HG02870 (cell line): ENCODE measurements around the gene ZMYND10.

Experiments
- ATAC-seq: cut with Tn5 transposase; IDR thresholded peaks from one replicate; pipeline ENCODE4 v1.9.1; 2021; ENCODE audit warnings: mild to moderate bottlenecking, moderate library complexity; ENCODE audit not compliant: unreplicated experiment

ZMYND10 gene

DNA sequence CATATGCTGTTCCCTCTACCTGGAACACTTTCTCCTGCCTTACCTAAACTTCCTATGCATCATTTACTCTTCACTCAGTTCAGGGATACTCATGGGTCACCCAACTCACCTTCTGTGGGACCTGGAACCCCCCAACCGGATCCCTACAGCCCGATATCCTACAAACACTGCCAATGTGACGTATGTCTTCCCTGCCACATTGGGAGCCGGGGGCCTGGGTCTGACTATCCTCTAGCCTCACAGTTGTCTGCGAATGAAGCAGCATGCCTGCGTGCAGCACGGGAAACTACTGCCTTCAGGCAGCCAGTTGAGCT, 4.6 kb upstream of the ZMYND10 start:
- no peak for ATAC-seq

DNA sequence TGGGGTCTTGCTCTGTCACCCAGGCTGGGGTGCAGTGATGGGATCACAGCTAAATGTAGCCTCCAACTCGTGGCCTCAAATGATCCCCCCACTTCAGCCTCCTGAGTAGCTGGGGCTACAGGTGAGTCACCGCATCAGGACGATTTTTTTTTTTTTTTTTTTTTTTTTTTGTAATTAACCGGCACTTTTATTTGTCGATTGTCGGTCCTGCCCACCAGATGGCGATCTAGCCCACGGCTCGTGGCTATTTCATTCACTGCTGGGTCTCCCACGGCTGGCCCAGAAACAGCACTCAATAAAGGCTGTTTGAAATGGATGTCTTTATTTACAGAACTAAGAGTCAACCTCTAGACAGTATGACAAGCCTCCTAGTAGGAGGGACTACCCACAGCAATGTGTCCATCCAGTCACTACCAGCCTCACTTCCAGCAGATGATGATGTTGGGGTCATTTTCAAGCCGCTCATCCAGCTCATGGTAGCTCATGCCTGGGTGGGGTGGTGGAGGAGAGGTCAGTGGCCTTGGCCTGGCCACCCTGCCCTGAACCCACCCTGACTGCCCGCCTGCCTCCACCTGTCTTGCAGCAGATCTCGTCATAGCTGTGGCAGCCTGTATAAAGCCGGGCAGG, 1.8 kb upstream of the ZMYND10 start:
- no peak for ATAC-seq

DNA sequence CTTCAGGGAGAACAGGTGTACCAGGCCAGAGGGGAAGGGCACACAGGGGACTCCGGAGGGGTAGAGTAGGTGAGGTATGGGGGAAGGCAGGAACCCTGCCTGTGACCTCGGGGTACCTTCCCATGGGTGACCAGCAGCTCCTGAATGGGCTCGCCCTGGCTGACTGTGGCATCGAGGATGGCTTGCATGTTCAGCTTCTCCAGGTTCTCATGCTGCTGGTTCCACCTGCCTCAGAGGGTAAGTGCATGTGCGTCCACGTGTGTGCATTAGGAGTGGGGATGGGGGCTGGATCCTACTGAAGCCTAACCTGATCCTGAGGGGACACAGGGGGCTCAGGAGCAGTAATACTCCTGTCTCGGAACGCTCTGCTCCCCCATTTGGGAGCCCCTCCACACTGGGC, 524 bp downstream of the ZMYND10 start:
- ATAC-seq, result no peak

DNA sequence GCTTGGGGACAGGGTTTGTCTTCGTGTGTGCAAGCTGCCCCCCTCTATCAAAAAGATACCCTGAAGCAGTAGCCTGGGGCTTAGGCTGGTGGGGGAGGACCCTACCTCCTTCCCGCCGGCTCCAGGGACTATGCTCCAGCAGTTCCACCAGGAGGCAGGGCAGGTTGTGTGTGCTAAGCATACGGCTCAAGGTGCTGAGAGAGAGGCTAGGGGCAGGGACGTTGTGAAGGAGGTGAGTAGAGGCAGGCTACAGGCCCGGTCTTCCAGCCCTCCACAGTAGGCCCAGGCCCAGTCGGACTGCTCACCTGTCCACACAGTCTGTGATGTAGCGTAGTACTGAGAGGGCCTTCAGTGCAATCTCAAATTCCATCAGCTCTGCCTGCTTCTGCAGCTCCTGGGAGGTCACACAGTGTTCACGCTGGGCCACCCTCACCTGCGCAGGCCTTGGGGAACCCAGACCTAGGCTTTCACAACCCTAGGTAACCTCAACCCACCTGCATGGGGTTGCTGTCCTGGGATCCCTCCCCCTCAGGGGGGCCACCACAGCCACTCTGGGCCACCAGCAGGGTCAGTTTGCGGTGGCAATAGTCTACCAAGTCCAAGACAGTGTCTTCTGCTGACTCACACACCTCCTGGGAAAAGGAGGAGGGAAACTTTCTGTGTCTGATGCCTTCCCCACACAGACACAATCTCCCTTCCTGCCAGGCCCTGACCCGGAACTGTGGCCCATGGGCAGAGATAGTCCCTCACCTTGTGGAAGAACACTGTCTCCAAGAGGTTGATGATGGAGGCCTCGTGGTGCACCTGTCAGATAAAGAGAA, 2.5 kb downstream of the ZMYND10 start:
- no peak for ATAC-seq

DNA sequence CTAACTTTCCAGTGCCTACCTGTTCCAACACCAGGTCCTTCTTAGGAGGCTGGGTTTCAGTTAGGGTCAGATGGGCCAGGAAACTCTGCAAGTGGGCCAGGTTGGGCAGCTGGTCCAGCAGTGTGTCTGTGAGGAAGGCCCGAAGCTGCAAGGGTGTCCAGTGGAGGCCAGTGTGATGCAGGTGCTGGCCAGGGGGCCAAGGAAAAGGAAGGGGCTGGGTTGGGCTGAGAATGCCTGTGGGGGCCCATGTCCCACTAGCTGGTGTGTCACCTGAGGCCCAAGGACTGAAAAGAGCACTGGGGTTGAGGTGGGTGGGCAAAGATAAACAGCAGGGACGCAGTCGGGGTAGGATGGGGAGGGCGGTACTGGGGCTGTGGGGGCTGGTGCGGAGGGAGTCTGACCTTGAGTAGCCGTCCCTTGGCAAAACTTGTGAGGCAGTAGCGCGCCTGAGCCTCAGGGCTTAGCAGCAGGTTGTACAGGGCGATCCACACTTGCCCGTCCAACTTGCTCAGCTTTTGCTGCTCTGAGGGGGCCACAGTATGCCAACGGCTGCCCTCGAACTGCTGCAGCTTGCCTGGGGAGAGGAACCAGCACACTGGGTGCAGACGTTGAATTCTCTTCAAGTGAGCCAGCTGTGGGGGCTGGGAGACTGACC, 3.4 kb downstream of the ZMYND10 start:
- no peak for ATAC-seq

DNA sequence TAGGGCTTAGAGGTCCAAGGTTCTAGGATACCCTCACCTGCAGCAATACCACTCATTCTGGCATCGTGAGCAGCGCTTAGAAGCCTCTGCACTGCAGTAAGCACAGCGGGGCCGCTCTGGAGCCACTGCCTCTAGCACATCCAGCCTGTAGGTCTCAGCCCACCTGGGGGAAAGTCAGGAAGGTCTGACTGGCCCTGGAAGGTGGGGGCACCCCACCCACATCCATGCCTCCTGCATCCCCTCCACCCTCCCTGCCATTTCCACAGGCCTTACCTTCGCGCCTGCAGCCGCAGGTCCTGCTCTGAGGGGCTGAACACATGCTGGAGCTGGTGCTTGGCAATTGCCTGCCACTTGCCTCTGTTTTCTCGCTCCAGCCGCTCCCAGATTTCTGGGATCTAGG, 4.0 kb downstream of the ZMYND10 start:
- no peak for ATAC-seq

DNA sequence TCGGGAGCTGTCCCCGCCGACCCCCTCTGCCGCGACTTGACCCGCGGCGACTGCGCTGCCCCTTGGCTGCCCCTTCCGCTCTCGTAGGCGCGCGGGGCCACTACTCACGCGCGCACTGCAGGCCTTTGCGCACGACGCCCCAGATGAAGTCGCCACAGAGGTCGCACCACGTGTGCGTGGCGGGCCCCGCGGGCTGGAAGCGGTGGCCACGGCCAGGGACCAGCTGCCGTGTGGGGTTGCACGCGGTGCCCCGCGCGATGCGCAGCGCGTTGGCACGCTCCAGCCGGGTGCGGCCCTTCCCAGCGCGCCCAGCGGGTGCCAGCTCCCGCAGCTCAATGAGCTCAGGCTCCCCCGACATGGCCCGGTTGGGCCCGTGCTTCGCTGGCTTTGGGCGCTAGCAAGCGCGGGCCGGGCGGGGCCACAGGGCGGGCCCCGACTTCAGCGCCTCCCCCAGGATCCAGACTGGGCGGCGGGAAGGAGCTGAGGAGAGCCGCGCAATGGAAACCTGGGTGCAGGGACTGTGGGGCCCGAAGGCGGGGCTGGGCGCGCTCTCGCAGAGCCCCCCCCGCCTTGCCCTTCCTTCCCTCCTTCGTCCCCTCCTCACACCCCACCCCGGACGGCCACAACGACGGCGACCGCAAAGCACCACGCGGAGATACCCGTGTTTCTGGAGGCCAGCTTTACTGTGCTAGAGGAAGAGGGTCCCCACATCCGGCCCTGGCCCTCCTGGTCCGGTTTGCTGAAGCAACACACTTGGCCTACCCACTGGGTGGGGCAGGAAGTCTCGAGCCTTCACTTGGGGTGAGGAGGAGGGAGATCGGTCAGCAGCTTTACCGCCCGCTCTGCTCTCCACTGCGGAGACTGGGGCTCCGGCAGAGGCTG, 4.8 kb downstream of the ZMYND10 start, which contains the start of gene RASSF1:
Gene RASSF1 (minus strand): TSS at position 389 of the 882 bp plus-strand sequence. CDS start 31 bp downstream, at position 358.
- no peak for ATAC-seq

DNA sequence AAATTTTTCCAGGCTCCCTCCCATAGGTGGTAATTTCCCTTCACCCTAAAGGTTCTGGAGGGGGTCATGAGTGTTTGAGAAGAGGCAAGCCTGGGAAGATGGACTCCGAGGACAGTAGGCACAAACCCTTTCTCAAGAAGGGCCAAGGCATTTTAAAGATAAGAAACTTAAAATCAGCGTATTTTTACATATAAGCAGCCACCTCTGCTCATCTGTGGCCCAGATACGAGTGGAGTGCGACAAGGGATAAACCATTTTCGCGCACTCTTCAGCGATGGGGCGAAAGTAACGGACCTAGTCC, 5.4 kb downstream of the ZMYND10 start:
- ATAC-seq, result no peak

DNA sequence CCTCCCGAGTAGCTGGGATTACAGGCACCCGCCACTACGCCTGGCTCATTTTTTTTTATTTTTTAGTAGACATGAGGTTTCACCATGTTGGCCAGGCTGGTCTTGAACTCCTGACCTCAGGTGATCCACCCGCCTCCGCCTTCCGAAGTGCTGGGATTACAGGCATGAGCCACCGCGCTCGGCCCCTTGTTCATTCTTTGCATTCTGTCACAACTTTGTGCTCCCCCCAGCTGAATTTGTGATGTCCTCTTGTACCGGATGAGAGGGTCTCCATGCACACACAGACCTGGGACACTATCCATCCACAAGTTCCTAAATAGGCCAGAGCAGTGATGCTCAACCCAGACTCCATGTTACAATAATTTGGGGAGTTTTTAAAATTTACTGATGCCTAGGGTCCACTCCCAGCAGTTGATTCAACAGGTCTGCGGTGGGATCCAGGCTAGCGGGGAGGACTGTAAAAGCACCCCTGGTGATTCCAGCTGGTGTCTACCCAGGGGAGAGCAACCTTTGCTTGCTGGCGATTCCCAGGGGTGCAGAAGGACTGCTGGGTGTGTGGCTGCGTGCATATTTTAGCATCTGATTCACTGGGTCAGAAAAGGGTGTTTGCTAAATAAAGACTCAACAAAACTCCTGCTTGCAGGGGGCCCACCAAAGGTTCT, 5.9 kb downstream of the ZMYND10 start:
- ATAC-seq, result no peak

DNA sequence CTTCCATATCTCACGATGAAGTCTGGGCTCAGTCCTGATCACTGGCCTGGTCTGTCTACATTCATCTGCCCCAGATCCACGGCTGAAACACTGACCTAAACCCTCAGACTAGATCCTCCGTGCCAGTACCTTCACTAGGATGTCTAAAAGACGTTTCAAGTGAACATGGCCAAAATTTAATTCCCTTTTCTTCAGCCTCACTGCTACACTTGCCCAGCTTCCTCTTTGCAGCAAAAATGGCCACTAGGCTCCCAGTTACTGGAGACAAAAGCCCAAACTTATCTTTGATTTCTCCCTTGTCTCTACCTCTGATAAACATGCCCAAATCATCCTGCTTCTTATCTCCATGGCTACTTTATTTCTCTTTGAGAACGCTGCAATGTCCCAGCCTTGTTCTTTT, 6.6 kb downstream of the ZMYND10 start:
- no peak for ATAC-seq

DNA sequence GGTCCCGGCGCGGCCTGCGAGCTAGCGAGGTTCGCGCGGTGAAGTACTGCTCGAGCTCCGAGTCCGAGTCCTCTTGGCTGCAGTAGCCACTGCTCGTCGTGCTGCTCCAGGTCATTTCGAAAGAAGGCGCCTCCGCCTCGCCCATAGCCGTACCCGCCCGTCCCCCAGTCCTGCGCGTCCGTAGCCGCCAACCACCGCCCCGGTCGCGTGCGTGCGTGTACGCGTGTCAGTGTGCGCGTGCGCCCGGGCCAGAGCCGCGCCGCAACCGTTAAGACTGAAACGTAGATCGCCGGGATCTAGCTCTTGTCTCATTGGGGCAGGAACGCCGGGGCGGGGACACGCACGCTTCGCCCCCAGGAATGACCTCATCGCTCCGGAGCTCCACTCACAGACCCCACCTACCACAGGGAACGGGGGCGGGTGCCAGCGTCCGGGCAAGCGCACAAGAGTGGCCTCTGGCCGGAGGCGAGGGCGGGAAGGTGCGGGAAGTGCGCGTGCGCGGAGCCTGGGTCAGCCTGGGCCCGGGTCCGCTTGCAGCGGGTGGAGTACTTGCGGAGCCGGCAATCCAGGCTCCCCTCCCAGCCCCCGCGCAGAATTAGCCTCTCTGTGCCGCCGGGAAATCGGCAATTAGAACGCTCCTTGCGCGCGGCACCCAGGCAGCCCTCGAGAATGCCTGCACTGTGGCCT, 8.2 kb downstream of the ZMYND10 start:
- peak; percentile 72 for ATAC-seq

DNA sequence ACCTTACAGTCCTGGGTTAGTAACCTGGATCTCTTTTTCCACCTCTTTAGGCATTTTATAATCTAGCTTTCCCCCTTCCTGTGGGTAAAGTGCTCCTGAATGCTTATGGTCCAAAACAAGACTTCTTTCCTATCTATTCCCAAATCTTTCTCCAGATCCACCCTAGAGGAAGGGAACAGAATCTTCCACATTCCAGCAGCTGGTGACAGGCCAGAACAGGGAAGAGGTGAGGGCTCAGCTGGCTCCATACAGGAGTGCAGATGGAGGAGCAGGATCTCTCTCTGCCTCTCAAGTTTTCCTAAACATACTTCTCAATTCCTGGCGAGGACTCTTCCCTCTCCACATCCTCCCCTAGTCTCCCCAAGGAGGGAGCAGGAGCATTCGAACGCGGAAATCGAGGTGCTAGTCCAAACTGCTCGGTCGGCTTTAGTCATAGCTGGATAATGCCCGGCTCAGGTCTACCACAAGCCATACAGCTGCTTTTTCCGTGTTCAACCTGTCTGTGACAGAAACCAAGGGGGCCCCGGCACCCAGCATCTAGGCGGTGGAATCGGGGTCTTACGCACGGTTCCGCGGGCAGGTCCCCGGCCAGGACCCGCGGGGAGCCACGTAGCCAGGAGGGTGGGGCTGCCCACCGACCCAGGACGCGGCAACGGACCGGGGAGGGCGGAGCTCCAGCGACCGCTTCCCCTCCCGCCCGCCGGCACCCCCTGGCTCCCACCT, 8.9 kb downstream of the ZMYND10 start:
- peak; percentile 20 for ATAC-seq

DNA sequence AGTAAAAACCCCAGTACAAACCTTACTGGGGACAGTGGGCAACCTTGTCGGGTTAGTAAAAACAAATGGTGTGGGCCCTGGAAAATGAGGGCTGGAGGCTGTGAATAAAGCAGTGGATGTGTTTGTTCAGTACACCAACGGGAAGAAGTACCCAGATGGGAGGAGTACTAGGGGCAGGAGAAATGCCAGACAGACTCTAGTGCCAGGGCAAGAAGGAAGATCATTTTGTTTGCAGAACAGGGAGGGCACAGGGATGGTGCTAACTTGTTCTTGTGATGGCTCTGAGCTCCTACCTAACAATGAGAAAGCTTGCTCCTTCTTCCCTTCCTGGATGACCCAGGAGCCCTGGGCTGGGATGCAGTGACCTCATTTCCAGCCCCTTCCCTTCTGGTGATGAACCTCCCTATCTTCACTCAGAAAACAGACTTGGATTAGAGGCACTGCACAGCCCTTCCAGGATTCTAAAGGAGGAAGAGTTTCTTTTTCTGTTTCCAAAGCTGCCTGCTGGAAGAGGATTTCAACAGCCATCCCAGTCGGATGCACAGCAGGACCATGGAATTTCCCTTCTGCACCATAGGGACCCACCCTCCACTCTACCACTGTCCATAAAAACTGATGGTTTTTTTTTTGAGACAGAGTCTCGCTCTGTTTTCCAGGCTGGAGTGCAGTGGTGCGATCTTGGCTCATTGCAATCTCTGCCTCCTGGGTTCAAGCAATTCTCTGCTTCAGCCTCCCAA, 11.0 kb downstream of the ZMYND10 start:
- ATAC-seq, result no peak

DNA sequence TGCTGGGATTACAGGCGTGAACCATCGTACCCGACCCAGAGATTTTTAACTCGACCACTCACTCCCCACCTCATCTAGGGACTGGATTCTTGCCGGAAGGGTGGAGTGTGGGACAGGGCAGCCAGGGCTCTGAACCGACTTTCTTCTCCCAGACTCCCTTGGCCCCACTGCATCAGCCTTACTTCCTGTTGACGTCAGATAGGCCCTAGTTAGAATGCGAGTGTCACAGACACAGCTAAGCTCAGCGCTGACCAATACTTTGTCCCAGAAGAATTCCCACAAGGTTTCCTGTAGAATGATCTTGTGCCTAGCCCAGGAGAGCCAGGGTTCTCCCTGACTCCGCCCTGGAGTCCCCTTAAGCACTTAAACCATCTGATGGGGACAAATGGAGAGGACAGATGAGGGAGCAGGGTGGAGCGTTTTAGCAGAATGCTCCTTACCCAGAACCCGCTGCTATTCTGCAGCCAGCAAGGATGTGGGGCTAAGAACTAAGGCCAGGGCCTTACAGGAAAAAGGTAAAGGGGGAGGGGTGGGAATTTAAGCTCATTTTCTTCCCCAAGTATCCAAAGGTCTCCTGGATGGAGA, 11.7 kb downstream of the ZMYND10 start:
- ATAC-seq, result no peak

DNA sequence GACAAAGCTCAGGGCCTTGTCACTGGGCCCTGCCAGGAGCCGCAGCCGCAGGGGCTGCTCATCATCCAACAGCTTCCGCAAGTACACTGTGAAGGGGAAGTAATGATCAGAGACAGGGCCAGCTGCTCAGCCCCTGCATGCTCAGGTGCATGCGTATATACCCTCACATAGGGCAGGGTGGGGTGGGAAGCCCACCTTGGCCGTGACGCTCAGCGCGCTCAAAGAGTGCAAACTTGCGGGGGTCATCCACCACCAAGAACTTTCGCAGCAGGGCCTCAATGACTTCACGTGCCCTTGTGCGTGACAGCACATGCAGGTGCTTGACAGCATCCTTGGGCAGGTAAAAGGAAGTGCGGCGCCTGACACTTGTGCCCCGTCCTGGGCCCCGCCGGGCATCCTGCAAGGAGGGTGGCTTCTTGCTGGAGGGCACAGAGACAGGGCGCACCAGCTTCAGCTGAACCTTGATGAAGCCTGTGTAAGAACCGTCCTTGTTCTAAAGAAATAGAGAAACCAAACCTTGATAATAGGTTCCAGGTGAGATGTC, 14.1 kb downstream of the ZMYND10 start:
- no peak for ATAC-seq

DNA sequence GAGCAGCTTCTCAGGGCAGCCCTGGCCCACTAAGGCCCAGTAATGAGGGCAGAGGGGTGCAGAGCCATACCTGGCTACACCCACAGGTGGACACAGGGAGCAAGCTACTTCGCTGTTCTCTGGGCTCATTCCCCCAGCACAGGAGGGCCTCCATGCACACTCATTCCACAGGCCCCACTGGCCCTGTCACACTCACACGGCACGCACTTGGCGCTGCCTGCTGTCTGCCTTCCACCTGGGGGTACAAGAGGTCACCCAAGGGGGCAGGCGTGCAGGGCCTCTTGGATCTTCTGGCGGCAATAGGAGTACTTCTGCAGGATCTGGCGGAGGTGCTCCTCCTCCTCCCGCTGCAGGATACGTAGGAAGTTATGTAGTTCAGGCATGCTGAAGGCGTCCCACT, 15.2 kb downstream of the ZMYND10 start:
- no peak for ATAC-seq

DNA sequence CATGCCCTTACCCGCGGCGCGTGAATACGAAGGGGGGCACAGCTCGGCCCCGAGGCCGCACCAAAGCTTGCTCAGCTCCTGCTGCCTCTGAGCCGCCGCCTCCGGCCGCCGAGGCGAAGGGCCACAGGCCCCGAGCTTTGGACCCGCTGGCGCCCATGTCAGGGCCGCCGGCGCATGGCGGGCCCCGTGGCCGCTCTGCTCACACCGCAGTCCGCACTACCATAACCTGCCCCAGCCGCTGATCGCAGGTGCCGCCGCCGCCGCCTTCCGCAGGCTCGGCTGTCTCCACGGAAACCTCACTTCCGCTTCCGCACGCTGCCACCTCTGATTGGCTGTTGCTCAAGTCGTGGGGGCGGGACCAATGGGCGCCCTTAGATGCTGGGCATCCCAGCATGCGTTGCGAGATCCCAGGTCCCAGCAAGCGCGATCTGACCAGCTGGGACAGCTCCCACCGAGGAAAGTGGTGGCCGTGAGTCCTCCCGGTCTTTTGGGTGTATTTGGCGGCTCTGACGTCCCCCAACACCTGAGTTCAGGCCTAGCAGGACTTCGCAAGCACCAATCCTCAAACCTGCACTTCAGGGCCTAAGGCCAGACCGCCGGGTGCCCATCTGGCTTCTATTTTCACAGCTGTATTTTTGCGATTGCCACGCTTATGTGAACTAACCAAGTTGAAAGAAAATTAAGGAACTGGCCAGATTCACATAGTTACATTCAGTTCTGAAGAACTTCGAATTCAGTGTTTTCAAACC, 17.4 kb downstream of the ZMYND10 start, which contains the start of gene TUSC2:
Gene TUSC2 (minus strand): TSS at position 281 of the 749 bp plus-strand sequence. CDS start 124 bp downstream, at position 157.
- peak; percentile 82 for ATAC-seq
